HFF-Myc (cell line): ENCODE results near the gene ESPNL.
A peak's percentile ranks its signal among the peaks of the same experiment; 100 is the strongest.

Source experiments
- DNase-seq: peaks from one replicate; pipeline ENCODE4 v3.0.0-alpha.2; 2011; ENCODE audit warnings: low read depth; ENCODE audit errors: extremely low read depth
- H3K4me3 ChIP-seq: replicated peaks from 2 replicates; pipeline ENCODE4 v1.5.1; 2011; ENCODE audit warnings: low read depth, mild to moderate bottlenecking, control low read depth, low read length
- TF ChIP-seq, protein P1 (sequence below): IDR thresholded peaks from 2 replicates; pipeline ENCODE4 v1.5.1; 2012; ENCODE audit warnings: mild to moderate bottlenecking, low read depth, low read length, control low read depth; ENCODE audit errors: missing control alignments

Gene ESPNL

DNA sequence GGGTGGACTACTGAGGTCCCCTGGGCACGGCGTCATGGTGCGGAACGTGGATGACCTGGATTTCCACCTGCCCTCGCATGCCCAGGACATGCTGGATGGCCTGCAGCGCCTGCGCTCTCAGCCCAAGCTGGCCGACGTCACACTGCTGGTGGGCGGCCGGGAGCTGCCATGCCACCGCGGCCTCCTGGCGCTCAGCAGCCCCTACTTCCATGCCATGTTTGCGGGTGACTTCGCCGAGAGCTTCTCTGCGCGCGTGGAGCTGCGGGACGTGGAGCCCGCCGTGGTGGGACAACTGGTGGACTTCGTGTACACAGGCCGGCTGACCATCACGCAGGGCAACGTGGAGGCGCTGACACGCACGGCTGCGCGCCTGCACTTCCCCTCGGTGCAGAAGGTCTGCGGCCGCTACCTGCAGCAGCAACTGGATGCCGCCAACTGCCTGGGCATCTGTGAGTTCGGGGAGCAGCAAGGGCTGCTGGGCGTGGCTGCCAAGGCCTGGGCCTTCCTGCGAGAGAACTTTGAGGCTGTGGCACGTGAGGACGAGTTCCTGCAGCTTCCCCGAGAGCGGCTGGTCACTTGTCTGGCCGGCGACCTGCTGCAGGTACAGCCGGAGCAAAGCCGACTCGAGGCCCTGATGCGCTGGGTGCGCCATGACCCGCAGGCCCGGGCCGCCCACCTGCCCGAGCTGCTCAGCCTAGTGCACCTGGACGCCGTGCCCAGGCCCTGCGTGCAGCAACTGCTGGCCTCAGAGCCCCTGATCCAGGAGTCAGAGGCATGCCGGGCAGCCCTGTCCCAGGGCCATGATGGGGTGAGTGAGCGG is 40.8 kb downstream of the ESPNL start:
- DNase-seq = no peak
- TF ChIP-seq, protein P1, sequence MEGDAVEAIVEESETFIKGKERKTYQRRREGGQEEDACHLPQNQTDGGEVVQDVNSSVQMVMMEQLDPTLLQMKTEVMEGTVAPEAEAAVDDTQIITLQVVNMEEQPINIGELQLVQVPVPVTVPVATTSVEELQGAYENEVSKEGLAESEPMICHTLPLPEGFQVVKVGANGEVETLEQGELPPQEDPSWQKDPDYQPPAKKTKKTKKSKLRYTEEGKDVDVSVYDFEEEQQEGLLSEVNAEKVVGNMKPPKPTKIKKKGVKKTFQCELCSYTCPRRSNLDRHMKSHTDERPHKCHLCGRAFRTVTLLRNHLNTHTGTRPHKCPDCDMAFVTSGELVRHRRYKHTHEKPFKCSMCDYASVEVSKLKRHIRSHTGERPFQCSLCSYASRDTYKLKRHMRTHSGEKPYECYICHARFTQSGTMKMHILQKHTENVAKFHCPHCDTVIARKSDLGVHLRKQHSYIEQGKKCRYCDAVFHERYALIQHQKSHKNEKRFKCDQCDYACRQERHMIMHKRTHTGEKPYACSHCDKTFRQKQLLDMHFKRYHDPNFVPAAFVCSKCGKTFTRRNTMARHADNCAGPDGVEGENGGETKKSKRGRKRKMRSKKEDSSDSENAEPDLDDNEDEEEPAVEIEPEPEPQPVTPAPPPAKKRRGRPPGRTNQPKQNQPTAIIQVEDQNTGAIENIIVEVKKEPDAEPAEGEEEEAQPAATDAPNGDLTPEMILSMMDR = no peak
- H3K4me3 ChIP-seq = no peak overlapping the region

DNA sequence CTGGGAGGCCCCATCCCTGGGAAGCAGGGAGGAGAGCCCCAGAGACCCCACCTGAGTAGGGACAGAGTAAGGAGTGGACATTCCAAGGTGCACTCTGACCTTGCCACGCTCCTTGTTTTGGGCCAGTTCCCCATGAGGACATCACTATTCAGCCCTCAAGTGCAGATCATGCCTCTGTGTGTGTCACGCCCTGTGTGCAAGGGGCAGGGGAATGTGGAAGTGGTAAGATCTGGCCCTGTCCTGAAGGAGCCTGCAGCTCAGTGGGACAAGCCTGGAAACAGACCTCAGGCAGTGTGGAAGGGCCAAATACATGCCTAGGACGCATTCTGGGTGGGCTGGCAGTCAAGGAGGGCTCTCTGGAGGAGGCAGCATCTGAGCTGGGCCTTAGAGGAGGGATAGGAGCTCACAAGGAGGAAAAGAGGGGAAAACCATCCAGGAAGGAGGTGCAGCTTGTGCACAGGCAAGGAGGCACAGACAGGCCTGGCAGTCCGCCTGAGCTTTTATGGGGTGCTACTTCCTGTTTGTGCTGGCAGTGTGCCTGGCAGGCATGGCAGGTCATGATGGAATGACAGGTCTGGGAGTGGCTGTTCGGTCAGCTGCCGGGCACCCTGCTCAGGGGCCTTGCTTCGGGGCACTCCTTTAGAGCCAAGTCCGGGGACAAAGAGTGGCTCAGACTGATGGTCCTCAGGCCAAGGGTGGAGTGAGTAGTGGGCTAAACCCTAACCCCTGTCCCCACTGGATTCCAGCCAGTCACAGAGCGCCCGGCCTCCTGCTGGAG is 41.6 kb downstream of the ESPNL start:
- no peak overlapping the region for H3K4me3 ChIP-seq
- TF ChIP-seq, protein P1 = no peak
- DNase-seq = peak; percentile 42

DNA sequence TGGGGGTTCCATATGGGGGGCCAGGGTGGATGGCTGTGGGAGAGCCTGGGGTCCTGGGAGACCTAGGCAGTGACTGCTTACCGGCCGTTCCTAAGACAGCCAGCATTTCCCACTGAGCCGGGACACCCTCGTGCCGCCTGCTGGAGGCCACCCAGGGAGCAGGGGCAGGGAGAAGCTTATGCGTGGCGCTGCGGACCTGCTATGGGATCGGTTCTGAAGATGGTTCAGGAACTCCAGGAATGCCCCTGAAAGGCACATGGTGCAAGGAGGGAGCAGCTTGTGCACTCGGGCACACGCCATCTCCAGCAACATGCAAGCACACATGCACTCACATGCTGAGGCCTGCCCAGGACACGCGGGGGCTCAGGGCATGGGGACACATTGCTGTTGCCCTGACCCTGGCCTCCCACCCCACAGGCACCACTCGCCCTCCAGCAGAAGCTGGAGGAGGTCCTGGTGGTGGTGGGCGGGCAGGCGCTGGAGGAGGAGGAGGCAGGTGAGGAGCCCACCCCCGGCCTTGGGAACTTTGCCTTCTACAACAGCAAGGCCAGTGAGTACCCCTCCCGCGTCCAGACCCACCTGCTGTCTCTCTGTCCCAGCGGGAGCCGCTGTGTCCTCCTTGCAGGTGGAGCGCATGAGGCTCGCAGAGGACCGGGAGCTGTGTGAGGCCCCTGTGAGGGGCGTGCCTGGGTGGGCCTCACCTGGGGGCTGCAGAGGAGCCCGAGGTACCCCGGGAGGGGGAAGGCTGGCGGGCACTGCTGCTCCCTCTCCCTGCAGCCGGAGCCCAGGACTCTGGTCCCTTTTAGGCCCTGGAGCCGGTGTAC is 42.5 kb downstream of the ESPNL start:
- no peak for DNase-seq
- TF ChIP-seq, protein P1 = no peak

DNA sequence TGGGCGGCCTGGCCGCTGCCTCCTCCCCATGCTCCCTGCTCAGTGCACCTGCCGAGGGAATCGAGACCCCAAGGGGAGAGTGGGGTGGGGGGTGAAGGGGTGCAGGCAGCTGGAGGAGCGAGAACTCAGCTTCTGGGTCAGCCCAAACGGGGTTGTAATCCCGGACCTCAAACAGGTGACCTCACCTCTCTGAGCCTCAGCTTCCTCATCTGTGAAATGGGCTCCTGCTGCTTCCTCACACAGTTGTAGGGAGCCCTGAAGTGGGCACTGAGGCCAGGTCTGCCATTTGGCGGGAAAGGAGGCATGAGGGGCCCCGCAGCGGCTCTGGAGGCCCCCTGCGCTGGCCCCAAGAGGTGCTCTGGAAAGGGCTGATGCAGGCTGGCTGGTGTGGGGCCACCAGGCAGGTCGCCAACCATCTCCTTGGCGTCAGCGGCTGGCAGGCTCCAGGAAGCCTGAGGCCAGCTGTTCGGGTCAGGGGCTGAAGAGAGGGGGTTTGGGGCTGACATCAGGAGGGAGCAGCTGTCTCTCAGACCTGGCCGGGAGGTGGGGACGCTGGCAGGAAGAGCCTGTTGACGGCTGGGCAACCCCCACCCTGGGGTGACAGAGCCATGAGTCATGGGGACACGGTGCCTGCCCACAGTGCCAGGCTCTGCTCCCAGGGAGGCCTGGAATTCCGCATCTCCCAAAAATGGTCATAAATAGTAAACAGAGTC is 43.3 kb downstream of the ESPNL start:
- no peak for DNase-seq
- TF ChIP-seq, protein P1 = no peak
- H3K4me3 ChIP-seq = no peak overlapping the region

More for the DNA sequence above, 42.5 kb downstream of the ESPNL start:
- H3K4me3 ChIP-seq = no peak overlapping the region

DNA sequence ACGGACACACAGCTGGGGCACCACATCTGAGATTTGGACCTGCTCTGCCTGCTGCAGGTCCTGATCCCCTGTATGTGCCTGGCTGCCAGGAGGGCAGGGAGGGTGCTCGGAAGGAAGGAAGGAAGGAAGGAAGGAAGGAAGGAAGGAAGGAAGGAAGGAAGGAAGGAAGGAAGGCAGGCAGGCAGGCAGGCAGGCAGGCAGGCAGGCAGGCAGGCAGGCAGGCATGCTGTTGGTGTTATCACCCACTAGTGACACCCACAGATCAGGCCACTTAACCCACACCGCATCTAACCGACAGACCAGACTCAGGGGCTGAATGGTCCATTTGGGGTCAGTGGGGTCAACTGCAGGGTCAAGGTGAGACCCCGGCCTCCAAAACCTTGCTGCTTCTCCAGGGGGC is 44.1 kb downstream of the ESPNL start:
- DNase-seq = no peak
- no peak overlapping the region for H3K4me3 ChIP-seq
- TF ChIP-seq, protein P1 = no peak

DNA sequence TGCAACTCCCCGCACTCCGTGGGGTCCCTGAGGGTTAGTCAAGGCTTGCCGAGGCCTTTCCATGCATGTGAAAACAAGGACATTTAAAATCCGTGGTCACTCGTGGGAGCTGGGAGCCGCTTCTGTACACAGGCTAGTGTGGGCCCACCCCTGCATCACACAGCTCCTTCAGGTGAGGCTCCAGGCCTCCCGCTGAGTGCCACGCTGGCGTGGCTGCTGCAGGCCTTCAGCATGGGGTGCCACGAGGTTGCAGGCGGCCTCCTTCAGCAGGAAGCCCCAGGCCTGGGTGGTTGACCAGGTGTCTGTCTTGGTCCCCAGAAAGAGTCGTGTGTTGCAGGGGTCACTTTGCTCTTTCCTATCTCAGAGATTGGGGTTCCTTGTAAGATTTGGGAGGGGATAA is 44.9 kb downstream of the ESPNL start:
- H3K4me3 ChIP-seq = no peak overlapping the region
- DNase-seq = no peak
- TF ChIP-seq, protein P1 = no peak
